ENCODE results near the gene PRKCI.

- TF ChIP-seq POLR2A (IDR thresholded peaks at IDR 0.05): no peak
- no peak for TF ChIP-seq EP300 (IDR thresholded peaks at IDR 0.05)
- TF ChIP-seq CTCF (IDR thresholded peaks at IDR 0.05): no peak
Observed at GRCh38 chr3:170196833-170197232, 25.4 kb upstream of the PRKCI start.
